SK-N-SH treated with all-trans-retinoic acid at 6 μM for 48 hours (cell line): Measurements from ENCODE around the gene VAMP5.

ENCODE experiments used
- ATAC-seq: fragments of 200-7000 bp; cut with Tn5 transposase; 3 replicates; pipeline ENCODE4 v1.9.1; 2020; ENCODE audit warnings: mild to moderate bottlenecking, moderate library complexity
- ARNTL ChIP-seq: fragments of 450-650 bp; formaldehyde crosslinking; IDR thresholded peaks from 2 replicates; pipeline ENCODE4 v1.5.0; 2020; ENCODE audit warnings: low read depth, mild to moderate bottlenecking, moderate library complexity, borderline replicate concordance
- BACH2 ChIP-seq: fragments of 250-450 bp; sonication (Bioruptor Pico); IDR thresholded peaks from 2 replicates; pipeline ENCODE4 v1.9.0; 2021; ENCODE audit warnings: mild to moderate bottlenecking, borderline replicate concordance
- CREB5 ChIP-seq: fragments of 250-450 bp; sonication (Bioruptor Pico); IDR thresholded peaks from 2 replicates; pipeline ENCODE4 v1.5.1; 2020; ENCODE audit warnings: low read depth, mild to moderate bottlenecking, moderate library complexity
- CSDC2 ChIP-seq: fragments of 250-450 bp; sonication (Bioruptor Pico); IDR thresholded peaks from 2 replicates; pipeline ENCODE4 v1.5.0; 2020; ENCODE audit warnings: mild to moderate bottlenecking, moderate library complexity
- ESRRG ChIP-seq: fragments of 250-450 bp; sonication (Bioruptor Pico); IDR thresholded peaks from 2 replicates; pipeline ENCODE4 v1.6.1; 2021; ENCODE audit warnings: mild to moderate bottlenecking
- ISL1 ChIP-seq: fragments of 250-450 bp; sonication (Bioruptor Pico); IDR thresholded peaks from 2 replicates; pipeline ENCODE4 v2.1.2; 2022; ENCODE audit warnings: mild to moderate bottlenecking, moderate library complexity
- PATZ1 ChIP-seq: fragments of 250-450 bp; sonication (Bioruptor Pico); IDR thresholded peaks from 2 replicates; pipeline ENCODE4 v1.8.0; 2020; ENCODE audit warnings: mild to moderate bottlenecking, moderate library complexity, borderline replicate concordance
- POU6F1 ChIP-seq: fragments of 250-450 bp; sonication (Bioruptor Pico); IDR thresholded peaks from 2 replicates; pipeline ENCODE4 v1.8.0; 2021; ENCODE audit warnings: low read depth, mild to moderate bottlenecking, moderate library complexity, borderline replicate concordance
- PPARA ChIP-seq: fragments of 250-450 bp; sonication (Bioruptor Pico); IDR thresholded peaks from 2 replicates; pipeline ENCODE4 v1.5.0; 2020; ENCODE audit warnings: mild to moderate bottlenecking, borderline replicate concordance
- RARB ChIP-seq: fragments of 250-450 bp; sonication (Bioruptor Pico); IDR thresholded peaks from 2 replicates; pipeline ENCODE4 v1.8.0; 2021; ENCODE audit warnings: mild to moderate bottlenecking, moderate library complexity
- TCF4 ChIP-seq: fragments of 250-450 bp; sonication (Bioruptor Pico); IDR thresholded peaks from 2 replicates; pipeline ENCODE4 v1.8.0; 2021; ENCODE audit warnings: mild to moderate bottlenecking, moderate library complexity, borderline replicate concordance
- TOX ChIP-seq: fragments of 250-450 bp; sonication (Bioruptor Pico); IDR thresholded peaks from 2 replicates; pipeline ENCODE4 v1.8.0; 2021; ENCODE audit warnings: mild to moderate bottlenecking, moderate library complexity, borderline replicate concordance
- ZC3H10 ChIP-seq: fragments of 250-450 bp; sonication (Bioruptor Pico); IDR thresholded peaks from 2 replicates; pipeline ENCODE4 v1.5.1; 2021; ENCODE audit warnings: mild to moderate bottlenecking, moderate library complexity
- ZFP3 ChIP-seq: fragments of 250-450 bp; sonication (Bioruptor Pico); IDR thresholded peaks from 2 replicates; pipeline ENCODE4 v1.5.0; 2020; ENCODE audit warnings: mild to moderate bottlenecking, moderate library complexity
- ZFP30 ChIP-seq: fragments of 450-650 bp; formaldehyde crosslinking; IDR thresholded peaks from 2 replicates; pipeline ENCODE4 v1.5.0; 2022; ENCODE audit warnings: mild to moderate bottlenecking, moderate library complexity
- ZNF565 ChIP-seq: fragments of 450-650 bp; formaldehyde crosslinking; conservative IDR thresholded peaks from 2 replicates; pipeline ENCODE4 v1.5.0; 2020; ENCODE audit warnings: low read depth, mild to moderate bottlenecking, moderate library complexity
- ZNF70 ChIP-seq: fragments of 450-650 bp; formaldehyde crosslinking; IDR thresholded peaks from 2 replicates; pipeline ENCODE4 v1.5.0; 2020; ENCODE audit warnings: mild to moderate bottlenecking, moderate library complexity
- ZNF8 ChIP-seq: fragments of 450-650 bp; formaldehyde crosslinking; IDR thresholded peaks from 2 replicates; pipeline ENCODE4 v1.5.0; 2020; ENCODE audit warnings: mild to moderate bottlenecking, moderate library complexity
- TF ChIP-seq, protein P1 (sequence below): fragments of 250-450 bp; sonication (Bioruptor Pico); IDR thresholded peaks from 2 replicates; pipeline ENCODE4 v1.5.0; 2020; ENCODE audit warnings: mild to moderate bottlenecking, moderate library complexity
- TF ChIP-seq, protein P2 (sequence below): fragments of 250-450 bp; sonication (Bioruptor Pico); IDR thresholded peaks from 2 replicates; pipeline ENCODE4 v1.5.1; 2021; ENCODE audit warnings: mild to moderate bottlenecking, moderate library complexity

VAMP5 gene

DNA sequence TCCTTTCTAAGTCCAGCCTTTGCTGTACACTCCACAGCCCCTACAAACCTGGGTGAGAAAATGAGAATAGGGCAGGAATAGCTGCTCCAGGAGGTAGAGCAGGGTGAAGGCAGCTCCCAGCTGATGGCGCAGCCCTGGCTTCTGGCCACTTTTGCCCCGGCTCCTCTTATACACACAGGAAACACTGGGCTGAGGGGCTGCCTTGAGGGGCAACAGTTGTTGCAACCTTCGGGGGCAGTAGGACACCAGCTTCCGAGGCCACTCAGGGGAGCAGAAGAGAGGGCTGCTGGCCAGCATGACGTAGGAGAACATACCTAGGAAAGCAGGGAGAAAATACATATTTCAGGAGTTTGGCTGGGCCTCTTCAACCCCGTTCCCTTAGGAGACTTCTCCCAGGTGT lies 31.0 kb upstream of the VAMP5 start:
- TF ChIP-seq ZNF70 (no peak), TOX (no peak)
- TF ChIP-seq, all 23 proteins: peak for 0

DNA sequence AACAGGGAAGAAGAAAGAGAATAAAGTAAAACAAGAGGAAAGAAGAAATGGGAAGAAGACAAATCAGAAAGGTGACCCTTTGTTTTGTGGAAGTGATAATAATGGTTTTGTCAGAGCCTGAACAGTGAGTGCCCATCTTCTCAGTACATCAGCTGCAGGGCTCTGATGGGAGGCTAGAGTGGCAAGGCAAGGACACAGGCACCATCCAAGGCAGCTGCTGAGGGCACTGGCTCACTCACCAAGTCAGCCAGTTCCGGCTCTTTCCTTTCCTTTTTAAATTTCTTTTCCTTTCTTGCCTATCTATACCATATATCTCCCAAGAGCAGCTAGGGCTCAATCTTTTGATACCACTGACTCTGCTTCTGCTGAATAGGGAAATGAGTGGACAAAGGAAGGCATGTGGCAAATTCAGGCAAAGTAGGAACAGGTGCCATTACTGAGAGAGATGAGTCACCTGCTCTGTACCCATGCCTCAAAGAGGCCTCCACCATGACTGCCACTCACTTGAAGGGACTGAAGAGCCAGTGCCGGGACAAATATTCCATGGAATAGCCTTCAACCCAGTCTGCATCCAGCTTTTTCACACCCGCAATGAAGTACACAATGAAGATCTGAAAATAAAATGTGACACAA lies 29.1 kb upstream of the VAMP5 start:
- no peak for ATAC-seq
- TF ChIP-seq ZFP3 (CRISPR knock-in tag): no peak
- TF ChIP-seq ZFP30 (CRISPR knock-in tag): no peak
- TF ChIP-seq, protein P1, sequence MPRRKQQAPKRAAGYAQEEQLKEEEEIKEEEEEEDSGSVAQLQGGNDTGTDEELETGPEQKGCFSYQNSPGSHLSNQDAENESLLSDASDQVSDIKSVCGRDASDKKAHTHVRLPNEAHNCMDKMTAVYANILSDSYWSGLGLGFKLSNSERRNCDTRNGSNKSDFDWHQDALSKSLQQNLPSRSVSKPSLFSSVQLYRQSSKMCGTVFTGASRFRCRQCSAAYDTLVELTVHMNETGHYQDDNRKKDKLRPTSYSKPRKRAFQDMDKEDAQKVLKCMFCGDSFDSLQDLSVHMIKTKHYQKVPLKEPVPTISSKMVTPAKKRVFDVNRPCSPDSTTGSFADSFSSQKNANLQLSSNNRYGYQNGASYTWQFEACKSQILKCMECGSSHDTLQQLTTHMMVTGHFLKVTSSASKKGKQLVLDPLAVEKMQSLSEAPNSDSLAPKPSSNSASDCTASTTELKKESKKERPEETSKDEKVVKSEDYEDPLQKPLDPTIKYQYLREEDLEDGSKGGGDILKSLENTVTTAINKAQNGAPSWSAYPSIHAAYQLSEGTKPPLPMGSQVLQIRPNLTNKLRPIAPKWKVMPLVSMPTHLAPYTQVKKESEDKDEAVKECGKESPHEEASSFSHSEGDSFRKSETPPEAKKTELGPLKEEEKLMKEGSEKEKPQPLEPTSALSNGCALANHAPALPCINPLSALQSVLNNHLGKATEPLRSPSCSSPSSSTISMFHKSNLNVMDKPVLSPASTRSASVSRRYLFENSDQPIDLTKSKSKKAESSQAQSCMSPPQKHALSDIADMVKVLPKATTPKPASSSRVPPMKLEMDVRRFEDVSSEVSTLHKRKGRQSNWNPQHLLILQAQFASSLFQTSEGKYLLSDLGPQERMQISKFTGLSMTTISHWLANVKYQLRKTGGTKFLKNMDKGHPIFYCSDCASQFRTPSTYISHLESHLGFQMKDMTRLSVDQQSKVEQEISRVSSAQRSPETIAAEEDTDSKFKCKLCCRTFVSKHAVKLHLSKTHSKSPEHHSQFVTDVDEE (CRISPR knock-in tag): no peak
- TF ChIP-seq CSDC2: no peak
- no peak for TF ChIP-seq ZNF8 (CRISPR knock-in tag)
- no peak for TF ChIP-seq ARNTL (CRISPR knock-in tag)
- TF ChIP-seq, protein P2, sequence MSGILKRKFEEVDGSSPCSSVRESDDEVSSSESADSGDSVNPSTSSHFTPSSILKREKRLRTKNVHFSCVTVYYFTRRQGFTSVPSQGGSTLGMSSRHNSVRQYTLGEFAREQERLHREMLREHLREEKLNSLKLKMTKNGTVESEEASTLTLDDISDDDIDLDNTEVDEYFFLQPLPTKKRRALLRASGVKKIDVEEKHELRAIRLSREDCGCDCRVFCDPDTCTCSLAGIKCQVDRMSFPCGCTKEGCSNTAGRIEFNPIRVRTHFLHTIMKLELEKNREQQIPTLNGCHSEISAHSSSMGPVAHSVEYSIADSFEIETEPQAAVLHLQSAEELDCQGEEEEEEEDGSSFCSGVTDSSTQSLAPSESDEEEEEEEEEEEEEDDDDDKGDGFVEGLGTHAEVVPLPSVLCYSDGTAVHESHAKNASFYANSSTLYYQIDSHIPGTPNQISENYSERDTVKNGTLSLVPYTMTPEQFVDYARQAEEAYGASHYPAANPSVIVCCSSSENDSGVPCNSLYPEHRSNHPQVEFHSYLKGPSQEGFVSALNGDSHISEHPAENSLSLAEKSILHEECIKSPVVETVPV (CRISPR knock-in tag): no peak
- no peak for TF ChIP-seq PATZ1 (CRISPR knock-in tag)
- no peak for TF ChIP-seq ISL1 (CRISPR knock-in tag)
- no peak for TF ChIP-seq CREB5 (CRISPR knock-in tag)
- no peak for TF ChIP-seq POU6F1 (CRISPR knock-in tag)
- no peak for TF ChIP-seq BACH2 (CRISPR knock-in tag)
- no peak for TF ChIP-seq RARB (CRISPR knock-in tag)
- no peak for TF ChIP-seq TCF4
- no peak for TF ChIP-seq PPARA (CRISPR knock-in tag)
- no peak for TF ChIP-seq ESRRG
- TF ChIP-seq TOX: no peak

More for the DNA sequence above, 31.0 kb upstream of the VAMP5 start:
- ATAC-seq: no peak

- no peak for ATAC-seq
- TF ChIP-seq PATZ1 (CRISPR knock-in tag): no peak
- TF ChIP-seq CSDC2: no peak
- TF ChIP-seq POU6F1 (CRISPR knock-in tag): no peak
- TF ChIP-seq ZC3H10 (CRISPR knock-in tag): no peak
- TF ChIP-seq TCF4: no peak
- no peak for TF ChIP-seq ARNTL (CRISPR knock-in tag)
- TF ChIP-seq ZNF70: no peak
- no peak for TF ChIP-seq ZFP3 (CRISPR knock-in tag)
- TF ChIP-seq, protein P1 (CRISPR knock-in tag): no peak
- no peak for TF ChIP-seq ESRRG
- TF ChIP-seq ZNF565 (CRISPR knock-in tag): no peak
- no peak for TF ChIP-seq PPARA (CRISPR knock-in tag)
These were observed 27.1 kb upstream of the VAMP5 start for GRCh38 chr2:85557130-85557529.
